HG02642 (cell line): ENCODE results near the gene CCNC.

Source experiments
- ATAC-seq: cut with Tn5 transposase; IDR thresholded peaks from one replicate; pipeline ENCODE4 v1.9.1; 2021; ENCODE audit warnings: mild to moderate bottlenecking; ENCODE audit not compliant: unreplicated experiment, poor library complexity

Gene CCNC, protein sequence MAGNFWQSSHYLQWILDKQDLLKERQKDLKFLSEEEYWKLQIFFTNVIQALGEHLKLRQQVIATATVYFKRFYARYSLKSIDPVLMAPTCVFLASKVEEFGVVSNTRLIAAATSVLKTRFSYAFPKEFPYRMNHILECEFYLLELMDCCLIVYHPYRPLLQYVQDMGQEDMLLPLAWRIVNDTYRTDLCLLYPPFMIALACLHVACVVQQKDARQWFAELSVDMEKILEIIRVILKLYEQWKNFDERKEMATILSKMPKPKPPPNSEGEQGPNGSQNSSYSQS

GRCh38 chr6:99568103-99568933 is at the start of gene CCNC:
Gene CCNC, minus strand, starts transcription at chr6:99568660. Its CDS starts 133 bp downstream, at chr6:99568527.
- ATAC-seq, result peak; percentile 99

GRCh38 chr6:99617131-99617530 is 48.7 kb upstream of the CCNC start:
- ATAC-seq, result no peak

GRCh38 chr6:99614430-99615186 is 46.1 kb upstream of the CCNC start:
- peak; percentile 19 for ATAC-seq

GRCh38 chr6:99613705-99614429 is 45.4 kb upstream of the CCNC start:
- ATAC-seq, result peak; percentile 66

GRCh38 chr6:99613409-99613704 is 44.9 kb upstream of the CCNC start:
- peak; percentile 66 for ATAC-seq

- peak; percentile 6 for ATAC-seq
Observed at GRCh38 chr6:99612551-99613408, 44.3 kb upstream of the CCNC start.

GRCh38 chr6:99611148-99611547 is 42.7 kb upstream of the CCNC start:
- ATAC-seq, result peak; percentile 54

GRCh38 chr6:99609905-99610489 is 41.5 kb upstream of the CCNC start:
- no peak for ATAC-seq

DNA sequence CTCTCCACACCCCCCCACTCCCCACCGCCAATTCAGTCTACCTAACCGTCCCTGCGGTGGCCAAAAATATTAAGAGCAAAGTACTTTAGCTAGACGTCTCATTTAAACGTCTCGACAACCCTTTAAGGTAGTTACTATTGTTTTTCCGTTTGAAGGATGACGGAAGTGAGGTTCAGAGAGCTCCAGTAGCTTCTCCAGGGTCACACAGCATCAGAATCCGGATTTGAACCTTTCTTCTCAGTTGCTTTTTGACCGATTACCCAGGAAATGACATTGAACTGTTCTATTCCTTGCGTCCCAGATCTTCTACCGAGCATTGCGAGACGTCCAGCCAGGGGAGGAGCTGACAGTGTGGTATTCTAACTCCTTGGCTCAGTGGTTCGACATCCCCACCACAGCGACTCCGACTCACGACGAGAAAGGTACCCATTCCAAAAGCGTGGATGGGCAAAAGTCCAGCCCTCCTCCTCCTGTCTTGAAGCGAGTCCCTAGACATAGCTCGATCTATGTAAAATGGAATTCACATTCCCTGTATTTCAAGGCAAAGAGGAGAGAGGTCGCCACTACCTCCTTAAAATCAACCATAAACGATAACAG is 40.5 kb upstream of the CCNC start:
- ATAC-seq, result no peak

GRCh38 chr6:99608059-99608885 is 39.8 kb upstream of the CCNC start:
- no peak for ATAC-seq

GRCh38 chr6:99607416-99608036 is 39.1 kb upstream of the CCNC start:
- ATAC-seq, result no peak

DNA sequence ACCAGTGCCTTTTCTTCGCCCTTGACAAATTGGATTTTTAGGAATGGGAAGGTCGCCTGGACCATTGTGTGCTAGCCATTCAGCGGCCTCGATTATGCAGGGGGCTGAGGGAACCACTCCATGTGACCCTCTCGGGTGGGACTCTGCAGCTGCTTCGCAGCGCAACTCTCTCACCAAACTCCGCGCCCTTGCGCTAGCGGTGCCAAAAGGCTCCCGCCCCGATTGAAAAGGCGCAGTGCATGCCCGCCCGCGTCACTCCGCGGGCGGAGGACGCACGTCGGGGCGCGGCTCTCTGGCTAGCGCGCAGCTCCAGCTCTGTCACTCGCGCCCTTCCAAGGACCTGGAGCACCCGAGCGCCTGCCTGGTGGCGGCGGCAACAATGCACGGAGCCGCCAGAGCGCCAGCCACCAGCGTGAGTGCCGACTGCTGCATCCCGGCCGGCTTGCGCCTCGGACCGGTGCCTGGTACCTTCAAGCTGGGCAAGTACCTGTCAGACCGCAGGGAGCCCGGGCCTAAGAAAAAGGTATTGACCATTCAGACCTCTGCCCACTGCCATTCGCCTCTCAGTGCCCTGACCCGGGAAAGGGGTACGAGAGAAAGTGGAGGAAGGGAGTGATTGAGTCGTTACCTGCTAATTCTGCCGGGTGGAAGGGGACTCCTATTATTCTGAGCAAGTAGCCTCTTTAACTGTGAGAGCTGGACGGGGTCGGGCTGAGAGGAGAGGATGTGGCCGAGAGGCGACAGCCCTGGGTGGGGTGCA is 38.4 kb upstream of the CCNC start, which contains the start of gene PRDM13:
Gene PRDM13, plus strand, starts transcription at position 178 of the 760 bp plus-strand sequence. Its CDS starts 202 bp downstream, at position 380.
- no peak for ATAC-seq

- ATAC-seq, result no peak
Observed at GRCh38 chr6:99605911-99606655, 37.6 kb upstream of the CCNC start.

- ATAC-seq, result no peak
Observed at GRCh38 chr6:99605074-99605734, 36.7 kb upstream of the CCNC start.
